ENCODE results near the gene LRRIQ4. TPM values are rescaled to one million over a fixed set of nuclear protein-coding genes. Genes with fewer than 3 reads are reported as not detected.

The LRRIQ4 gene
- total RNA-seq, 4 donors from 2014 or later, result 0.23 TPM; not detected in 3

GRCh38 chr3:169771497-169772304, 41.0 kb upstream of the LRRIQ4 start:
- H3K27ac ChIP-seq (replicated peaks in 1 of 4), result peak overlapping the region; percentile 95 to 99 (median 98)
- peaks cover 0 to 20% (median 12%) of the 10 kb centered on the region in 4 donors for H3K36me3 ChIP-seq
- TF ChIP-seq EP300 (IDR thresholded peaks at IDR 0.05), result no peak
- no peak for TF ChIP-seq CTCF (IDR thresholded peaks at IDR 0.05)
- TF ChIP-seq POLR2AphosphoS5 (IDR thresholded peaks at IDR 0.05), result peak in 1 of 2 donors; percentile 44
- no peak for TF ChIP-seq POLR2A (IDR thresholded peaks at IDR 0.05; ENCODE audit: low read depth)
- H3K4me3 ChIP-seq, result peak overlapping the region; percentile 78 to 91 (median 82)
- no peaks in the 10 kb centered on the region for H3K9me3 ChIP-seq
- under 1% methylated on average over 27 of the region's 27 CpGs for WGBS
- no peaks in the 10 kb centered on the region for H3K27me3 ChIP-seq
- no peak for DNase-seq (ENCODE audit: extremely low spot score)
- H3K4me1 ChIP-seq, result peaks cover 20 to 32% (median 29%) of the 10 kb centered on the region in 4 donors
- intact Hi-C loops (cut with DNase I), result no loop called here

GRCh38 chr3:169772305-169772896, 40.3 kb upstream of the LRRIQ4 start:
- TF ChIP-seq CTCF (IDR thresholded peaks at IDR 0.05), result no peak
- no peak for TF ChIP-seq EP300 (IDR thresholded peaks at IDR 0.05)
- no peak for TF ChIP-seq POLR2AphosphoS5 (IDR thresholded peaks at IDR 0.05)
- TF ChIP-seq POLR2A (IDR thresholded peaks at IDR 0.05; ENCODE audit: low read depth), result no peak
- Histone ChIP-seq H3K27ac (replicated peaks in 1 of 4) (peak overlapping the region; percentile 95 to 99 (median 98)), H3K36me3 (peaks cover 1 to 27% (median 18%) of the 10 kb centered on the region in 4 donors), H3K9me3 (no peaks in the 10 kb centered on the region), H3K4me1 (peaks cover 20 to 39% (median 34%) of the 10 kb centered on the region in 4 donors), H3K27me3 (no peaks in the 10 kb centered on the region), H3K4me3 (peak overlapping the region; percentile 78 to 91 (median 82))
- peak; percentile 93 for DNase-seq (ENCODE audit: extremely low spot score)
- intact Hi-C loops (cut with DNase I), result no loop called here
- WGBS, result under 1% methylated on average over 15 of the region's 15 CpGs

DNA sequence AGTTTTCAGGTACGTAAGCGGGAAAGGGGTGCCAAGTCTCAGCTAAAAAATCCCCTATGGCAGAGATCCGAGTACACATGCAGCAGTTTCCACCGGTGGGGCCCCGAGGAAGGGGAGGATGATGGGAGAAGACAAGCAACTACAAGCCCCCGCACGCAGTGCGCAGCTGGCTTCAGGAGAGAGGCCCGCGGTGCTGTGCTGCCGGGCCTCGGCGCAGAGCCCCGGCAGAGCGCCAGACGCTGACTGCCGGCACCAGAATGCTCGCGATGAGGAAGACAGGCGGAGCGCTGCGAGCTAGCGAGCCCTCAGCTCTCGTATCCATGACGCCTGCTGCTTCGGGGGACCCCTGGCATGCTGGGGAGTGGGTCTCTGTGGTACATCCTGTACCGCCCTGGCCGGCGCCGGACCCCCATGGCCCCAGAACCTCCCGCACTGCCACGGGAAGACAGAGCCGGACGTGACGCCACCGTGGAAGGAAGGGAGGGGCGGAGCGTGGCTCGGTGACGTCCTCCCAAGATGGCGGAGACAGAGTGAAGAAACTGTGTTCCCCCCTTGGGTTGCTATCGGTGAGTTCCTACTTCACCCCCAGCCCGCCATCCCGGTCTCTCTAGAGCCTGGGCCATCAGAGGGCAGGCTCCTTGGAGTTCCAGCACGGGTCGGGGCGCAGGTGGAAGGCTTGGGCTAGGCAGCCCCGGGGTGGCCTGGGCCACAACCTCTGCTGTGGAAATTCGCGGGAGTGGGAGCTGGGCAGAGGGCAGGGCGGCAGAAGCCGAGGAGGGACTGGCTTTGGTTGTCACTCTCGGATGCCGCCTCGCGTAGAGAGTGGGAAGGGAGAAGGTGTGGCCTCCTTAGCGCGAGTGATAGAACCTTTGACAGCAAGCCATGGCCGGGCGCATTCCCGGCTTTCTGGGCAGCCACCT, 39.5 kb upstream of the LRRIQ4 start, which contains the start of gene MYNN:
TSS of gene MYNN (plus strand) at position 500 of the 920 bp plus-strand sequence. CDS start 900 bp downstream, outside the sequence.
- Histone ChIP-seq H3K4me3 (peak within 1 kb of the TSS; percentile 78 to 91 (median 82)), H3K27me3 (no peaks in the 10 kb centered on the region), H3K36me3 (peaks cover 9 to 34% (median 23%) of the 10 kb centered on the region in 4 donors), H3K9me3 (no peaks in the 10 kb centered on the region), H3K27ac (replicated peaks in 1 of 4) (peak within 1 kb of the TSS; percentile 95 to 99 (median 98)), H3K4me1 (peaks cover 20 to 40% (median 36%) of the 10 kb centered on the region in 4 donors)
- 0% methylated on average over 12 of the region's 61 CpGs for WGBS
- no peak for TF ChIP-seq EP300 (IDR thresholded peaks at IDR 0.05)
- no peak for TF ChIP-seq CTCF (IDR thresholded peaks at IDR 0.05)
- peak; percentile 99 for TF ChIP-seq POLR2A (IDR thresholded peaks at IDR 0.05; ENCODE audit: low read depth)
- TF ChIP-seq POLR2AphosphoS5 (IDR thresholded peaks at IDR 0.05), result peak; percentile 100
- intact Hi-C loops (cut with DNase I), result no loop called here
- DNase-seq (ENCODE audit: extremely low spot score), result peak; percentile 97

- no peak for DNase-seq (ENCODE audit: extremely low spot score)
- WGBS, result 47% methylated on average over 5 of the region's 5 CpGs
- H3K4me3 ChIP-seq, result peak overlapping the region; percentile 78 to 91 (median 82)
- H3K27ac ChIP-seq (replicated peaks in 1 of 4), result peak overlapping the region; percentile 95 to 99 (median 98)
- H3K4me1 ChIP-seq, result peaks cover 20 to 40% (median 36%) of the 10 kb centered on the region in 4 donors
- H3K36me3 ChIP-seq, result peaks cover 15 to 45% (median 31%) of the 10 kb centered on the region in 4 donors
- H3K27me3 ChIP-seq, result no peaks in the 10 kb centered on the region
- intact Hi-C loops (cut with DNase I), result no loop called here
- H3K9me3 ChIP-seq, result no peaks in the 10 kb centered on the region
- no peak for TF ChIP-seq POLR2AphosphoS5 (IDR thresholded peaks at IDR 0.05)
These were observed 38.5 kb upstream of the LRRIQ4 start for GRCh38 chr3:169774186-169774585.
